DOHH2 (cell line): ENCODE results near the gene RELB.

Experiments used
- H3F3A ChIP-seq: fragments of 200-600 bp; sonication (generic), shearing (Covaris generic); 2 replicates; pipeline ENCODE4 v1.6.0; 2016; ENCODE audit warnings: antibody characterized with exemption, mild to moderate bottlenecking; ENCODE audit not compliant: control insufficient read depth, insufficient read depth
- H3K27ac ChIP-seq: fragments of 200-600 bp; sonication (generic); 2 replicates; pipeline ENCODE4 v1.5.1; 2014; ENCODE audit warnings: low read depth, mild to moderate bottlenecking, low read length, moderate library complexity
- H3K27me3 ChIP-seq: fragments of 200-600 bp; sonication (generic); 2 replicates; pipeline ENCODE4 v1.6.1; 2014; ENCODE audit warnings: mild to moderate bottlenecking, low read length, mixed read lengths; ENCODE audit not compliant: control insufficient read depth
- H3K36me3 ChIP-seq: fragments of 200-600 bp; sonication (generic); 2 replicates; pipeline ENCODE4 v1.6.1; 2014; ENCODE audit warnings: mild to moderate bottlenecking, low read length, moderate library complexity, mixed read lengths; ENCODE audit not compliant: control insufficient read depth
- H3K4me1 ChIP-seq: fragments of 200-600 bp; sonication (generic); 2 replicates; pipeline ENCODE4 v1.6.1; 2014; ENCODE audit warnings: mild to moderate bottlenecking, low read length, mixed read lengths; ENCODE audit not compliant: control insufficient read depth
- H3K4me2 ChIP-seq: fragments of 200-600 bp; sonication (generic); 2 replicates; pipeline ENCODE4 v1.6.0; 2014; ENCODE audit warnings: mild to moderate bottlenecking, low read length, moderate library complexity
- H3K4me3 ChIP-seq: fragments of 200-600 bp; sonication (generic); 2 replicates; pipeline ENCODE4 v1.5.1; 2014; ENCODE audit warnings: mild to moderate bottlenecking, low read length, mixed read lengths
- H3K79me2 ChIP-seq: fragments of 200-600 bp; sonication (generic); 2 replicates; pipeline ENCODE4 v1.6.1; 2014; ENCODE audit warnings: mild to moderate bottlenecking, low read length, mixed read lengths; ENCODE audit not compliant: control insufficient read depth
- H3K9me2 ChIP-seq: fragments of 200-600 bp; sonication (generic); replicated peaks from 2 replicates; pipeline ENCODE4 v1.6.1; 2014; ENCODE audit warnings: mild to moderate bottlenecking, low read length, mixed read lengths; ENCODE audit not compliant: control insufficient read depth
- H3K9me3 ChIP-seq: fragments of 200-600 bp; sonication (generic); 2 replicates; pipeline ENCODE4 v1.6.1; 2014; ENCODE audit warnings: antibody characterized with exemption, low read length, mixed read lengths; ENCODE audit not compliant: control insufficient read depth, insufficient read depth
- H4K20me1 ChIP-seq: fragments of 200-600 bp; sonication (generic); 2 replicates; pipeline ENCODE4 v1.6.0; 2014; ENCODE audit warnings: low read depth, mild to moderate bottlenecking, antibody characterized with exemption, low read length, moderate library complexity; ENCODE audit not compliant: control insufficient read depth, insufficient read depth
- CTCF ChIP-seq: fragments of 200-600 bp; sonication (generic); IDR thresholded peaks from one replicate; pipeline ENCODE4 v1.5.1; 2014; ENCODE audit warnings: antibody characterized with exemption, mild to moderate bottlenecking, low read depth, low read length; ENCODE audit not compliant: poor library complexity, severe bottlenecking
- EZH2phosphoT487 ChIP-seq: fragments of 200-600 bp; sonication (generic); IDR thresholded peaks from 2 replicates; pipeline ENCODE4 v1.6.1; 2017; ENCODE audit warnings: borderline replicate concordance, mild to moderate bottlenecking, antibody characterized with exemption, low read length, moderate library complexity, mixed read lengths

RELB gene

GRCh38 chr19:44959691-44960090 is 41.6 kb upstream of the RELB start:
- Histone ChIP-seq H3K27ac (peak overlapping the region; percentile 81), H4K20me1 (peaks cover 14% of the 10 kb centered on the region), H3K36me3 (peaks cover 64% of the 10 kb centered on the region), H3K27me3 (no peaks in the 10 kb centered on the region), H3K79me2 (peaks cover 81% of the 10 kb centered on the region), H3K9me3 (no peaks in the 10 kb centered on the region), H3K4me1 (peaks cover 64% of the 10 kb centered on the region), H3K4me3 (peak overlapping the region; percentile 59; the same call in 1 of the 2 replicates), H3K9me2 (no peaks in the 10 kb centered on the region), H3F3A (no peaks in the 10 kb centered on the region; the same call in 1 of the 2 replicates), H3K4me2 (peak overlapping the region; percentile 77)
- TF ChIP-seq CTCF, result no peak
- no peak for TF ChIP-seq EZH2phosphoT487

DNA sequence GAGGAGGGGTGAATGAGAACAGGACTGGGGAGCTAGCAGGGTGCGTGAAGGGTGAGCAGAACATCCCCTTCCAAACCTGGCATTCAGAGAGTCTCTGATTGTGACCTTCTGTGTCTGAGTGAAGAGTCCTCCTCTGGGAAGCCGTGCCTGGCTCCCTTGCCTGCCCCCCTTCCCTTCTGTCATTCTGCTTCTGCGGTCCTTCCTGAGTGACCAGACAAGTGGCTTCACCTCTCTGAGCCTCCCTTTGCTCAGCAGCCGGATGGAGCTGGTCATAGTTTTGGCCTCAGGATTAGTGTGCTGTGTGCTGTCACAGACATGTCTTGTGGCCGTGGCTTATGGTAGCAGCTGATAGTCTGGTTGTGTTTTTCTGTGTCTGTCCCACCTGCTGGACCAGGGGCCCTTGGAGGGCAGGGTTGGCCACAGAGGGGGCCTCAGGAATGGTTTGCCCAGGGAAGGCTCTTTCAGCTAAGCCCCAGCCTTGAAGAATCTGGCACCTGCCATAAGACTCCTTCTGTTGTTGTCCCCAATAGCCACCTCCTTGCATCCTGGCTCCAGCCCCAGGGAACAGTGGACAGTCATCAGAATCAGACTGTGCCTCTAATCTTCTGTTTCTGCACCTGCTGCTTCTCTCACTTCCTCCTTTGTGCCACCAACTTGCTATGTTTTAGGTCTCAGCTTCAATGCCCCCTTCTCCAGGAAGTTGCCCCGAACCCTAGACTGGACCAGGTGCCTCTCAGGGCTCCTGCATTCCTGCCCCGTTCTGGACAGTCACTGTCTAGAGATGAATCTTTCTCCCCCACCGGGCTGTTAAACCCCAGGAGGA is 40.1 kb upstream of the RELB start:
- TF ChIP-seq EZH2phosphoT487 (no peak), CTCF (no peak)
- Histone ChIP-seq H3F3A (no peaks in the 10 kb centered on the region; the same call in 1 of the 2 replicates), H3K4me3 (peak overlapping the region; percentile 59), H3K9me2 (no peaks in the 10 kb centered on the region), H3K9me3 (no peaks in the 10 kb centered on the region), H3K27me3 (no peaks in the 10 kb centered on the region), H3K36me3 (peaks cover 62% of the 10 kb centered on the region), H3K4me2 (peak overlapping the region; percentile 77), H3K27ac (peak overlapping the region; percentile 81), H3K4me1 (peaks cover 60% of the 10 kb centered on the region), H3K79me2 (peaks cover 69% of the 10 kb centered on the region), H4K20me1 (peaks cover 9% of the 10 kb centered on the region)

GRCh38 chr19:44961821-44962220 is 39.4 kb upstream of the RELB start:
- no peaks in the 10 kb centered on the region for H3K9me2 ChIP-seq
- peaks cover 65% of the 10 kb centered on the region for H3K79me2 ChIP-seq
- no peak for TF ChIP-seq EZH2phosphoT487
- TF ChIP-seq CTCF, result no peak
- no peaks in the 10 kb centered on the region; the same call in 1 of the 2 replicates for H3F3A ChIP-seq
- H3K27ac ChIP-seq, result peak overlapping the region; percentile 81
- H3K4me1 ChIP-seq, result peaks cover 53% of the 10 kb centered on the region
- H3K9me3 ChIP-seq, result no peaks in the 10 kb centered on the region
- H3K36me3 ChIP-seq, result peaks cover 64% of the 10 kb centered on the region
- no peaks in the 10 kb centered on the region for H3K27me3 ChIP-seq
- H3K4me3 ChIP-seq, result peak overlapping the region; percentile 59
- H3K4me2 ChIP-seq, result peak overlapping the region; percentile 77
- H4K20me1 ChIP-seq, result peaks cover 6% of the 10 kb centered on the region
